Osteocyte (in vitro differentiated cells): ENCODE results near the gene LRRC8D. TPM values are rescaled to one million over a fixed set of nuclear protein-coding genes. Genes with fewer than 3 reads are reported as not detected.
"Not testable (repeated sequence)": the region's sequence is repeated elsewhere in the genome, so short reads cannot be mapped to it uniquely, and the experiment has no call there.

Experiments
- DNase-seq: peaks from one replicate; pipeline ENCODE4 v3.0.0; 2021; ENCODE audit warnings: mixed read lengths; ENCODE audit not compliant: unreplicated experiment; ENCODE audit errors: extremely low spot score
- H3K27ac Mint-ChIP-seq: one replicate; pipeline ENCODE4 v1.8.0; 2021; ENCODE audit warnings: mild to moderate bottlenecking, mixed read lengths; ENCODE audit not compliant: unreplicated experiment
- H3K27me3 Mint-ChIP-seq: one replicate; pipeline ENCODE4 v1.8.0; 2021; ENCODE audit warnings: mixed read lengths; ENCODE audit not compliant: unreplicated experiment
- H3K36me3 Mint-ChIP-seq: one replicate; pipeline ENCODE4 v1.8.0; 2021; ENCODE audit warnings: mixed read lengths; ENCODE audit not compliant: unreplicated experiment
- H3K4me1 Mint-ChIP-seq: one replicate; pipeline ENCODE4 v1.8.0; 2021; ENCODE audit warnings: mixed read lengths; ENCODE audit not compliant: unreplicated experiment
- H3K4me3 Mint-ChIP-seq: one replicate; pipeline ENCODE4 v1.8.0; 2021; ENCODE audit warnings: mild to moderate bottlenecking, moderate library complexity, mixed read lengths; ENCODE audit not compliant: unreplicated experiment
- H3K9me3 Mint-ChIP-seq: one replicate; pipeline ENCODE4 v1.8.0; 2021; ENCODE audit warnings: mixed read lengths; ENCODE audit not compliant: unreplicated experiment
- CTCF ChIP-seq: fragments of 200-600 bp; sonication (generic); IDR thresholded peaks from 2 replicates; pipeline ENCODE4 v1.5.0; 2021; ENCODE audit warnings: antibody characterized with exemption, mild to moderate bottlenecking, moderate library complexity
- total RNA-seq: library from RNA; stranded (reverse); gene quantifications from 2 replicates; pipeline ENCODE4 v1.2.1, GENCODE V29; 2021

The LRRC8D gene
- total RNA-seq, 1 donor from 2014 or later = 20.4 TPM

GRCh38 chr1:89794406-89794805 is 26.4 kb upstream of the LRRC8D start:
- Mint-ChIP-seq H3K4me3 (no peak overlapping the region), H3K36me3 (no peaks in the 10 kb centered on the region), H3K9me3 (no peaks in the 10 kb centered on the region), H3K27ac (no peak overlapping the region), H3K4me1 (no peaks in the 10 kb centered on the region), H3K27me3 (no peaks in the 10 kb centered on the region)
- no peak for TF ChIP-seq CTCF
- no peak for DNase-seq

- not testable (repeated sequence) for H3K4me1 Mint-ChIP-seq, H3K4me3 Mint-ChIP-seq, DNase-seq, H3K36me3 Mint-ChIP-seq, H3K27ac Mint-ChIP-seq, H3K27me3 Mint-ChIP-seq, H3K9me3 Mint-ChIP-seq
These were observed 25.3 kb upstream of the LRRC8D start for GRCh38 chr1:89795571-89795970.

DNA sequence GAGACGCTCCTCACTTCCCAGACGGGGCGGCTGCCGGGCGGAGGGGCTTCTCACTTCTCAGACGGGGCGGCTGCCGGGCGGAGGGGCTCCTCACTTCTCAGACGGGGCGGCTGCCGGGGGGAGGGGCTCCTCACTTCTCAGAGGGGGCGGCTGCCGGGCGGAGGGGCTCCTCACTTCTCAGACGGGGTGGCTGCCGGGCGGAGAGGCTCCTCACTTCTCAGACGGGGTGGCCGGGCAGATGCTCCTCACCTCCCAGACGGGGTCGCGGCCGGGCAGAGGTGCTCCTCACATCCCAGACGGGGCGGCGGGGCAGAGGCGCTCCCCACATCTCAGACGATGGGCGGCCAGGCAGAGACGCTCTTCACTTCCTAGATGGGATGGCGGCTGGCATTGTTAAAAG is 23.0 kb upstream of the LRRC8D start:
- not testable (repeated sequence) for H3K27ac Mint-ChIP-seq, H3K9me3 Mint-ChIP-seq, H3K4me3 Mint-ChIP-seq, DNase-seq, H3K36me3 Mint-ChIP-seq, H3K27me3 Mint-ChIP-seq, H3K4me1 Mint-ChIP-seq

GRCh38 chr1:89799495-89799894 is 21.3 kb upstream of the LRRC8D start:
- no peaks in the 10 kb centered on the region for H3K9me3 Mint-ChIP-seq
- no peaks in the 10 kb centered on the region for H3K36me3 Mint-ChIP-seq
- TF ChIP-seq CTCF = no peak
- no peaks in the 10 kb centered on the region for H3K4me1 Mint-ChIP-seq
- H3K27me3 Mint-ChIP-seq = no peaks in the 10 kb centered on the region
- no peak for DNase-seq
- no peak overlapping the region for H3K4me3 Mint-ChIP-seq
- H3K27ac Mint-ChIP-seq = no peak overlapping the region

DNA sequence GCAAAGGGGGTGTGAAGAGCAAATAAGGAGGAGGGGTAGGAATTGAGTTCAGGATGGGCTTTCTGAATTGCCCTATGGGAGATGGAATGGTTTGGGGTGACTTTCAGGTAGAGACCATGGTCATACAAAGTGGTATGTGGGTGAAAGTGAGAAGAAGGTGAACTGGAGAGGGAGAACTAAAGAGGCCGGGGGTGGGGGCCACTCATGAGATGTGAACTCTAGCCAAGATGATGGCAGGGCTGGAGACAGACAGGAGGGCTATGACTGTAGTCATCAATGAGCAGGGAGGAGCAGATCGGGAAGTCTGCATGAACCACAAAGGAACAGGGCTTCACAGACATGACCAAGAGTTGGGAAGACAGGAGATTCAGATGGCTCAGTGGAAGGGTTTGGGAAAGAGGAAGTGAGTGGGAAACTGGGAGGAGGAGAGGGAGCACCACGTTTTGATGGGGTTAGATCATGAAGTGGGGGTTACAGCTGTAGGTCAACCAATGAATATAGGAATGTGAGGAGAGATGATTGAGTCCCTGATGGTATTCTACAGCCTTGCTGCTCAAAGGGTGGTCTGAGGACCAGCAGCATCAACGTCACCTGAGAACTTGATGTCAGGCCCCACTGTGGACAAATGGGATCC is 20.7 kb upstream of the LRRC8D start:
- Mint-ChIP-seq H3K9me3 (no peaks in the 10 kb centered on the region), H3K27ac (no peak overlapping the region), H3K36me3 (no peaks in the 10 kb centered on the region), H3K4me3 (no peak overlapping the region), H3K27me3 (no peaks in the 10 kb centered on the region), H3K4me1 (no peaks in the 10 kb centered on the region)
- DNase-seq = no peak
- TF ChIP-seq CTCF = no peak

DNA sequence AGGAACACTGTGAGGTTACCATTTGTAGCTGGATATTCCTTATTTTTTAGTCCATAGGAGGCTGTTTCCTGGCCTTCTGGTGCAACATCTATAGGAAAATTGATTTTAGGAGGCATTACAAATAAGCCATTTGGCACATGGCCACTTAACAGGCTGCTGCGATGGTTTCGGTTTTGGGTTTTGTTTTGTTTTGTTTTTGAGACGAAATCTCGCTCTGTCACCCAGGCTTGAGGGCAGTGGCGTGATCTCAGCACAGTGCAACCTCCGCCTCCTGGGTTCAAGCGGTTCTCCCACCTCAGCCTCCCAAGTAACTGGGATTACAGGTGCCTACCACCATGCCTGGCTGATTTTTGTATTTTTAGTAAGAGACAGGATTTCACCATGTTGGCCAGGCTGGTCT is 20.1 kb upstream of the LRRC8D start:
- no peak for DNase-seq
- no peaks in the 10 kb centered on the region for H3K27me3 Mint-ChIP-seq
- H3K36me3 Mint-ChIP-seq = no peaks in the 10 kb centered on the region

More for the DNA sequence above, 20.1 kb upstream of the LRRC8D start:
- H3K9me3 Mint-ChIP-seq = no peaks in the 10 kb centered on the region
- no peaks in the 10 kb centered on the region for H3K4me1 Mint-ChIP-seq
- no peak for TF ChIP-seq CTCF
- H3K4me3 Mint-ChIP-seq = no peak overlapping the region
- H3K27ac Mint-ChIP-seq = no peak overlapping the region
